HCT116 (cell line): ENCODE results near the gene ADGRV1. TPM values are rescaled to one million over a fixed set of nuclear protein-coding genes. Genes with fewer than 3 reads are reported as not detected.

Source experiments
- ATAC-seq: fragments of 200-7000 bp; cut with Tn5 transposase; 2 replicates; pipeline ENCODE4 v1.9.1; 2020; ENCODE audit warnings: mild to moderate bottlenecking, moderate library complexity
- BruUV-seq: library from RNA; stranded (reverse); fragments of 400-500 nt; replicated peaks from 2 replicates; lab custom pipeline; 2021; lab: Mats Ljungman, UMichigan
- CTCF ChIA-PET: fragments of 300-600 bp; sonication (Branson Sonifier 250); formaldehyde crosslinking; loops from one replicate; lab custom pipeline; 2021; ENCODE audit warnings: antibody characterized with exemption; lab: Charles Lee
- POLR2A ChIA-PET: fragments of 300-600, 350-600 bp; sonication (Branson Sonifier 250); formaldehyde crosslinking; loops from one replicate; lab custom pipeline; 2021; ENCODE audit warnings: antibody characterized with exemption; lab: Charles Lee
- RAD21 ChIA-PET, 2 experiments: fragments of 300-600 bp; sonication (Branson Sonifier 250); formaldehyde crosslinking; loops; one replicate each; lab custom pipeline; 2023; ENCODE audit warnings: low total read pairs in 2 of 2; ENCODE audit not compliant: uncharacterized antibody in 2 of 2, unreplicated experiment in 2 of 2, low non-redundant PET in 1 of 2; lab: Charles Lee
- DNase-seq: peaks from one replicate; pipeline ENCODE4 v3.0.0-alpha.2; 2010; ENCODE audit warnings: low read depth, low spot score
- H2AFZ ChIP-seq: fragments of 200-600 bp; shearing (Covaris generic), sonication (generic); 2 replicates; pipeline ENCODE4 v1.6.1; 2017; ENCODE audit warnings: low read depth, mixed run types, mixed read lengths, antibody characterized with exemption, low read length; ENCODE audit not compliant: poor library complexity, severe bottlenecking
- H3K27ac ChIP-seq: 2 replicates; pipeline ENCODE4 v1.5.1; 2012; ENCODE audit warnings: low read depth, low read length
- H3K27me3 ChIP-seq: fragments of 200-600 bp; sonication (generic); 2 replicates; pipeline ENCODE4 v1.6.1; 2016; ENCODE audit warnings: mixed run types, low read length, mixed read lengths; ENCODE audit not compliant: insufficient read depth
- H3K36me3 ChIP-seq, 2 experiments: fragments of 200-500 bp in 1 of 2; fragments of 200-600 bp in 1 of 2; sonication (Bioruptor generic) in 1 of 2; sonication (generic) in 1 of 2; 2 replicates each; pipeline versions ENCODE4 v1.5.1 to v1.6.1; 2014 to 2016; ENCODE audit warnings: low read length in 2 of 2, inconsistent platforms in 1 of 2, mixed read lengths in 1 of 2, mixed run types in 1 of 2; ENCODE audit not compliant: insufficient read depth in 2 of 2, control insufficient read depth in 1 of 2
- H3K4me1 ChIP-seq, 2 experiments: fragments of 200-600 bp in 1 of 2; sonication (generic) in 1 of 2; 2 replicates each; pipeline versions ENCODE4 v1.5.1 to v1.6.1; 2012 to 2017; ENCODE audit warnings: low read length in 2 of 2, inconsistent platforms in 1 of 2, mild to moderate bottlenecking in 1 of 2, mixed read lengths in 1 of 2, mixed run types in 1 of 2, moderate library complexity in 1 of 2; ENCODE audit not compliant: insufficient read depth in 2 of 2, control insufficient read depth in 1 of 2
- H3K4me2 ChIP-seq: fragments of 200-600 bp; sonication (generic); 2 replicates; pipeline ENCODE4 v1.6.1; 2017; ENCODE audit warnings: mixed run types, low read length, mixed read lengths
- H3K4me3 ChIP-seq, 2 experiments: fragments of 200-600 bp in 1 of 2; sonication (generic) in 1 of 2; replicated peaks in 1 of 2; 2 replicates each; pipeline ENCODE4 v1.5.1; 2011 to 2016; ENCODE audit warnings: low read length in 2 of 2, control low read depth in 1 of 2, low read depth in 1 of 2, mild to moderate bottlenecking in 1 of 2, mixed read lengths in 1 of 2, mixed run types in 1 of 2
- H3K79me2 ChIP-seq: fragments of 200-600 bp; sonication (generic); 2 replicates; pipeline ENCODE4 v1.6.1; 2017; ENCODE audit warnings: mild to moderate bottlenecking, mixed run types, low read length, moderate library complexity, mixed read lengths; ENCODE audit not compliant: insufficient read depth
- H3K9ac ChIP-seq: fragments of 200-600 bp; sonication (generic); 2 replicates; pipeline ENCODE4 v1.6.1; 2016; ENCODE audit warnings: low read length, mixed read lengths
- H3K9me2 ChIP-seq: fragments of 200-600 bp; sonication (generic), shearing (Covaris generic); 2 replicates; pipeline ENCODE4 v1.6.1; 2017; ENCODE audit warnings: mixed run types, mild to moderate bottlenecking, moderate library complexity; ENCODE audit not compliant: insufficient read depth
- H3K9me3 ChIP-seq, 2 experiments: fragments of 200-500 bp in 1 of 2; fragments of 200-600 bp in 1 of 2; sonication (Bioruptor generic) in 1 of 2; sonication (generic) in 1 of 2; 2 replicates each; pipeline ENCODE4 v1.6.1; 2014 to 2017; ENCODE audit warnings: low read length in 2 of 2, mixed read lengths in 2 of 2, inconsistent platforms in 1 of 2, low read depth in 1 of 2, mild to moderate bottlenecking in 1 of 2, mixed run types in 1 of 2, moderate library complexity in 1 of 2; ENCODE audit not compliant: control insufficient read depth in 1 of 2, insufficient read depth in 1 of 2
- H4K20me1 ChIP-seq: fragments of 200-600 bp; sonication (generic), shearing (Covaris generic); 2 replicates; pipeline ENCODE4 v1.6.1; 2017; ENCODE audit warnings: mixed run types, mild to moderate bottlenecking, moderate library complexity; ENCODE audit not compliant: insufficient read depth
- CBX3 ChIP-seq: IDR thresholded peaks from 2 replicates; pipeline ENCODE4 v1.6.1; 2012; ENCODE audit warnings: low read depth
- EGR1 ChIP-seq: IDR thresholded peaks from 2 replicates; pipeline ENCODE4 v1.6.1; 2012; ENCODE audit warnings: low read depth
- ELF1 ChIP-seq: IDR thresholded peaks from 2 replicates; pipeline ENCODE4 v1.6.1; 2012; ENCODE audit warnings: low read depth, borderline replicate concordance
- EZH2 ChIP-seq: fragments of 200-600 bp; sonication (generic); IDR thresholded peaks from 2 replicates; pipeline ENCODE4 v1.6.1; 2017; ENCODE audit warnings: antibody characterized with exemption, mixed run types
- EZH2phosphoT487 ChIP-seq: fragments of 200-600 bp; IDR thresholded peaks from 2 replicates; pipeline ENCODE4 v1.6.1; 2018; ENCODE audit warnings: antibody characterized with exemption, borderline replicate concordance
- JUND ChIP-seq: IDR thresholded peaks from 2 replicates; pipeline ENCODE4 v1.6.1; 2012
- POLR2A ChIP-seq: IDR thresholded peaks from 2 replicates; pipeline ENCODE4 v1.7.0; 2011; ENCODE audit warnings: borderline replicate concordance; ENCODE audit not compliant: insufficient read depth, insufficient read length; ENCODE audit errors: extremely low read depth
- POLR2AphosphoS5 ChIP-seq: IDR thresholded peaks from 2 replicates; pipeline ENCODE4 v1.6.1; 2011; ENCODE audit warnings: mild to moderate bottlenecking, low read depth, low read length, moderate library complexity
- SIN3A ChIP-seq: IDR thresholded peaks from 2 replicates; pipeline ENCODE4 v1.6.1; 2012; ENCODE audit warnings: low read depth
- SP1 ChIP-seq: IDR thresholded peaks from 2 replicates; pipeline ENCODE4 v1.6.1; 2012; ENCODE audit warnings: low read depth
- YY1 ChIP-seq: IDR thresholded peaks from 2 replicates; pipeline ENCODE4 v1.6.1; 2011; ENCODE audit warnings: low read length, low read depth, moderate library complexity, mild to moderate bottlenecking; ENCODE audit not compliant: insufficient replicate concordance; ENCODE audit errors: extremely low read depth
- ZFX ChIP-seq: fragments of 450-650 bp; IDR thresholded peaks from 2 replicates; pipeline ENCODE4 v1.6.1; 2017
- ZNF274 ChIP-seq: fragments of 200-500 bp; sonication (Bioruptor generic); IDR thresholded peaks from 2 replicates; pipeline ENCODE4 v1.6.1; 2014; ENCODE audit warnings: mild to moderate bottlenecking, low read depth, low read length, inconsistent platforms
- intact Hi-C: fragments of 100-400 bp; cut with micrococcal nuclease; formaldehyde crosslinking; loops from 2 replicates; pipeline ENCODE4 v1.10.0; 2022
- total RNA-seq: library from RNA; stranded (reverse); gene quantifications from one replicate; pipeline ENCODE4 v1.2.1, GENCODE V29; 2021; ENCODE audit not compliant: unreplicated experiment
- TF ChIP-seq, protein P1 (sequence below), 3 experiments: fragments of 200-600 bp in 1 of 3; sonication (generic) in 1 of 3; IDR thresholded peaks in 2 of 3; conservative IDR thresholded peaks in 1 of 3; 2 replicates each; pipeline ENCODE4 v1.5.1; 2012 to 2017; ENCODE audit warnings: low read depth in 2 of 3, low read length in 2 of 3, antibody characterized with exemption in 1 of 3, borderline replicate concordance in 1 of 3, control low read depth in 1 of 3, mild to moderate bottlenecking in 1 of 3, mixed read lengths in 1 of 3, mixed run types in 1 of 3, moderate library complexity in 1 of 3; ENCODE audit not compliant: insufficient read depth in 1 of 3
- TF ChIP-seq, protein P2 (sequence below): IDR thresholded peaks from 2 replicates; pipeline ENCODE4 v1.6.1; 2012; ENCODE audit warnings: low read depth
- TF ChIP-seq, protein P3 (sequence below): IDR thresholded peaks from 2 replicates; pipeline ENCODE4 v1.6.1; 2012
- TF ChIP-seq, protein P4 (sequence below): IDR thresholded peaks from 2 replicates; pipeline ENCODE4 v1.6.1; 2011; ENCODE audit warnings: mild to moderate bottlenecking, low read length, moderate library complexity; ENCODE audit not compliant: insufficient replicate concordance; ENCODE audit errors: extremely low read depth

ADGRV1 gene
- total RNA-seq, 1 experiment from 2014 or later, result 6.0 TPM

DNA sequence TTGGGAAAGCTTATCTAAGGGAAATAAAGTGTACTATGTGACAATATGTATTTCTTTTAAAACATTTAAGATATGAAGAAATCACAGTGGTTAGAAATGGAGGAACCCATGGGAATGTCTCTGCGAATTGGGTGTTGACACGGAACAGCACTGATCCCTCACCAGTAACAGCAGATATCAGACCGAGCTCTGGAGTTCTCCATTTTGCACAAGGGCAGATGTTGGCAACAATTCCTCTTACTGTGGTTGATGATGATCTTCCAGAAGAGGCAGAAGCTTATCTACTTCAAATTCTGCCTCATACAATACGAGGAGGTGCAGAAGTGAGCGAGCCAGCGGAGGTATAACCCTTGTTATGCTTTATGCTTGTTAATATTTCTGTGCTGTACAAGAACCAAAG lies 69.9 kb downstream of the ADGRV1 start (continued):
- TF ChIP-seq, protein P1, sequence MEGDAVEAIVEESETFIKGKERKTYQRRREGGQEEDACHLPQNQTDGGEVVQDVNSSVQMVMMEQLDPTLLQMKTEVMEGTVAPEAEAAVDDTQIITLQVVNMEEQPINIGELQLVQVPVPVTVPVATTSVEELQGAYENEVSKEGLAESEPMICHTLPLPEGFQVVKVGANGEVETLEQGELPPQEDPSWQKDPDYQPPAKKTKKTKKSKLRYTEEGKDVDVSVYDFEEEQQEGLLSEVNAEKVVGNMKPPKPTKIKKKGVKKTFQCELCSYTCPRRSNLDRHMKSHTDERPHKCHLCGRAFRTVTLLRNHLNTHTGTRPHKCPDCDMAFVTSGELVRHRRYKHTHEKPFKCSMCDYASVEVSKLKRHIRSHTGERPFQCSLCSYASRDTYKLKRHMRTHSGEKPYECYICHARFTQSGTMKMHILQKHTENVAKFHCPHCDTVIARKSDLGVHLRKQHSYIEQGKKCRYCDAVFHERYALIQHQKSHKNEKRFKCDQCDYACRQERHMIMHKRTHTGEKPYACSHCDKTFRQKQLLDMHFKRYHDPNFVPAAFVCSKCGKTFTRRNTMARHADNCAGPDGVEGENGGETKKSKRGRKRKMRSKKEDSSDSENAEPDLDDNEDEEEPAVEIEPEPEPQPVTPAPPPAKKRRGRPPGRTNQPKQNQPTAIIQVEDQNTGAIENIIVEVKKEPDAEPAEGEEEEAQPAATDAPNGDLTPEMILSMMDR (IDR thresholded peaks at IDR 0.05 in 2 of 3, conservative IDR thresholded peaks at IDR 0.05 in 1 of 3; ENCODE audit: borderline replicate concordance in 1 of 3, insufficient read depth in 1 of 3, low read depth in 2 of 3, low read length in 2 of 3), result no peak
- TF ChIP-seq SIN3A, result no peak

DNA sequence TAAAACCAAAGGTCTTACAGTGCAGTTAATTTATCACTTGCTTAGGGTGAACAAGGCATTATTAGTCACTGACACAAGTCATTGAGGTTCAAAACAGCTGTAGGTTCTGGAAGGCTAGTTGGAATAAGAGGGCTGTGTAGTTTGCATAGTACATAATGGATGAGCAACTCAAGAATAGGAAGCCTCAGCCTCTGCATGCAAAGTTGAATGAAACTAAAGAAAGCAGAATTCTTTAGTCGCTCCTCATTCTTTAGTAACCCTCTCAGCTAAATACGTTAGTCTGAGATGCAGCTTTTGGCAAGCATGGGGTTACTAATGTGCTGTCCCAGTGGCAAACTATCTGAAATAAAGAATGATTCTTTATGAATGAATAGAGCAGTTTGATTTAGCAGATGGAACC lies 74.2 kb downstream of the ADGRV1 start:
- ChIA-PET CTCF (no interaction called here), POLR2A (no interaction called here), RAD21 (no interaction called here)
- Histone ChIP-seq H3K4me3 (no peak overlapping the region), H3K79me2 (no peaks in the 10 kb centered on the region), H3K27me3 (no peaks in the 10 kb centered on the region), H2AFZ (no peak overlapping the region), H3K4me2 (no peak overlapping the region), H4K20me1 (no peaks in the 10 kb centered on the region), H3K4me1 (no peaks in the 10 kb centered on the region), H3K27ac (no peak overlapping the region), H3K36me3 (no peaks in the 10 kb centered on the region), H3K9me2 (no peaks in the 10 kb centered on the region), H3K9me3 (no peaks in the 10 kb centered on the region), H3K9ac (no peak overlapping the region)
- ATAC-seq, result no peak
- DNase-seq, result no peak
- no TSS peak for BruUV-seq
- intact Hi-C loops, result no loop called here
- TF ChIP-seq ELF1 (no peak), EZH2phosphoT487 (no peak), CBX3 (no peak), ZNF274 (no peak), ZFX (no peak), SIN3A (no peak), POLR2A (no peak), EGR1 (no peak), JUND (no peak), YY1 (no peak), EZH2 (no peak), POLR2AphosphoS5 (no peak), SP1 (no peak)
- TF ChIP-seq, protein P2, sequence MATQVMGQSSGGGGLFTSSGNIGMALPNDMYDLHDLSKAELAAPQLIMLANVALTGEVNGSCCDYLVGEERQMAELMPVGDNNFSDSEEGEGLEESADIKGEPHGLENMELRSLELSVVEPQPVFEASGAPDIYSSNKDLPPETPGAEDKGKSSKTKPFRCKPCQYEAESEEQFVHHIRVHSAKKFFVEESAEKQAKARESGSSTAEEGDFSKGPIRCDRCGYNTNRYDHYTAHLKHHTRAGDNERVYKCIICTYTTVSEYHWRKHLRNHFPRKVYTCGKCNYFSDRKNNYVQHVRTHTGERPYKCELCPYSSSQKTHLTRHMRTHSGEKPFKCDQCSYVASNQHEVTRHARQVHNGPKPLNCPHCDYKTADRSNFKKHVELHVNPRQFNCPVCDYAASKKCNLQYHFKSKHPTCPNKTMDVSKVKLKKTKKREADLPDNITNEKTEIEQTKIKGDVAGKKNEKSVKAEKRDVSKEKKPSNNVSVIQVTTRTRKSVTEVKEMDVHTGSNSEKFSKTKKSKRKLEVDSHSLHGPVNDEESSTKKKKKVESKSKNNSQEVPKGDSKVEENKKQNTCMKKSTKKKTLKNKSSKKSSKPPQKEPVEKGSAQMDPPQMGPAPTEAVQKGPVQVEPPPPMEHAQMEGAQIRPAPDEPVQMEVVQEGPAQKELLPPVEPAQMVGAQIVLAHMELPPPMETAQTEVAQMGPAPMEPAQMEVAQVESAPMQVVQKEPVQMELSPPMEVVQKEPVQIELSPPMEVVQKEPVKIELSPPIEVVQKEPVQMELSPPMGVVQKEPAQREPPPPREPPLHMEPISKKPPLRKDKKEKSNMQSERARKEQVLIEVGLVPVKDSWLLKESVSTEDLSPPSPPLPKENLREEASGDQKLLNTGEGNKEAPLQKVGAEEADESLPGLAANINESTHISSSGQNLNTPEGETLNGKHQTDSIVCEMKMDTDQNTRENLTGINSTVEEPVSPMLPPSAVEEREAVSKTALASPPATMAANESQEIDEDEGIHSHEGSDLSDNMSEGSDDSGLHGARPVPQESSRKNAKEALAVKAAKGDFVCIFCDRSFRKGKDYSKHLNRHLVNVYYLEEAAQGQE, result no peak
- TF ChIP-seq, protein P3, sequence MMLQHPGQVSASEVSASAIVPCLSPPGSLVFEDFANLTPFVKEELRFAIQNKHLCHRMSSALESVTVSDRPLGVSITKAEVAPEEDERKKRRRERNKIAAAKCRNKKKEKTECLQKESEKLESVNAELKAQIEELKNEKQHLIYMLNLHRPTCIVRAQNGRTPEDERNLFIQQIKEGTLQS, result no peak
- TF ChIP-seq, protein P4, sequence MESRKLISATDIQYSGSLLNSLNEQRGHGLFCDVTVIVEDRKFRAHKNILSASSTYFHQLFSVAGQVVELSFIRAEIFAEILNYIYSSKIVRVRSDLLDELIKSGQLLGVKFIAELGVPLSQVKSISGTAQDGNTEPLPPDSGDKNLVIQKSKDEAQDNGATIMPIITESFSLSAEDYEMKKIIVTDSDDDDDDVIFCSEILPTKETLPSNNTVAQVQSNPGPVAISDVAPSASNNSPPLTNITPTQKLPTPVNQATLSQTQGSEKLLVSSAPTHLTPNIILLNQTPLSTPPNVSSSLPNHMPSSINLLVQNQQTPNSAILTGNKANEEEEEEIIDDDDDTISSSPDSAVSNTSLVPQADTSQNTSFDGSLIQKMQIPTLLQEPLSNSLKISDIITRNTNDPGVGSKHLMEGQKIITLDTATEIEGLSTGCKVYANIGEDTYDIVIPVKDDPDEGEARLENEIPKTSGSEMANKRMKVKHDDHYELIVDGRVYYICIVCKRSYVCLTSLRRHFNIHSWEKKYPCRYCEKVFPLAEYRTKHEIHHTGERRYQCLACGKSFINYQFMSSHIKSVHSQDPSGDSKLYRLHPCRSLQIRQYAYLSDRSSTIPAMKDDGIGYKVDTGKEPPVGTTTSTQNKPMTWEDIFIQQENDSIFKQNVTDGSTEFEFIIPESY, result no peak
